ENCODE results near the gene CARHSP1. TPM values are rescaled to one million over a fixed set of nuclear protein-coding genes. Genes with fewer than 3 reads are reported as not detected.

The CARHSP1 gene
- total and polyA plus RNA-seq, 2 donors = 62.1 to 77.9 TPM

- H3K4me3 ChIP-seq (ENCODE audit: low read depth, low read length) = no peak overlapping the region
- H3K36me3 ChIP-seq (ENCODE audit: insufficient read depth) = no peaks in the 10 kb centered on the region
- no peak overlapping the region for H3K27ac ChIP-seq (ENCODE audit: low read depth)
- no peaks in the 10 kb centered on the region for H3K4me1 ChIP-seq (ENCODE audit: insufficient read depth)
- 67% methylated on average over 14 of the region's 14 CpGs for WGBS
- DNase-seq (ENCODE audit: extremely low spot score) = no peak
Observed at GRCh38 chr16:8861563-8862308, 7.1 kb downstream of the CARHSP1 start.

- Histone ChIP-seq H3K36me3 (ENCODE audit: insufficient read depth) (no peaks in the 10 kb centered on the region), H3K4me1 (ENCODE audit: insufficient read depth) (no peaks in the 10 kb centered on the region), H3K4me3 (ENCODE audit: low read depth, low read length) (no peak overlapping the region), H3K27ac (ENCODE audit: low read depth) (no peak overlapping the region)
- DNase-seq (ENCODE audit: extremely low spot score) = no peak
- 64% methylated on average over 25 of the region's 25 CpGs for WGBS
Observed at GRCh38 chr16:8859913-8860881, 8.6 kb downstream of the CARHSP1 start.

DNA sequence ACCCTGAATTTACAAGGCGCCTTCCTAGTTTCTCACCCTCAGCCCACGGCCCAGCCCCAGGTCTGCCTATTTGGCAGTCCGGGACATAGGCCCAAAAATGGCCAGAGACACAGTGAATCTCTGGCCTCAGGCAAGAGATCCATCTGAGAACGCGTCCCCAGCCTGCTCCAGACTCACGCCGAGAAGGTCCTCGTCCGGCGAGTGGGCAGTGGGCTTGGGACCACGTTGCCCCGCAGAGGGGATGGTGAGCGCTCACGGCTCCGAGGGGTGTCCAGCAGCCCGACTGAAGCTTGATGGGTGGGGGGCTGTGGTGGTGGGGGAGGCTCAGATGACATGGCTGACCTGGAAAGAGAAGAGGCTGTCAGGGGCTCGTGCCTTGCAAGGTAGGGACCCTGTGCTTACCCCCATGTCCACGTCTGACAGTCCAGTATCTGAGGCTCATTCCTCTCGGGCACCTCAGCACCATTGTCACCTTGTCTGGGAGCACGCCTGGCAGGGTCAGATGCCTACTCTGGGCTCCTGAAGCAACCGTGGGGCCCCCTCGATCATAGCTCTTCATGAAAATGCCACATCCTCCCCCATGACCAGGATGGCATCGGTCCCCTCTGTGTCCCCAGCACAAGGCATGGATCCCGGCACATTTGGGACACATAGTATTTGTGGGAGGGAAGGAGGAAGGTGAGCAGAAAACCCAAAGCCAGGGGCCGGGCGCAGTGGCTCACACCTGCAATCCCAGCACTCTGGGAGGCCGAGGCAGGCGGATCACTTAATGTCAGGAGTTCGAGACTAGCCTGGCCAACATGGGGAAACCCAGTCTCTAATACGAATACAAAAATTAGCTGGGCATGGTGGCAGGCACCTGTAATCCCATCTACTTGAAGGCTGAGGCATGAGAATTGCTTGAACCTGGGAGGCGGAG is 9.6 kb downstream of the CARHSP1 start:
- 91% methylated on average over 31 of the region's 31 CpGs for WGBS
- H3K4me1 ChIP-seq (ENCODE audit: insufficient read depth) = no peaks in the 10 kb centered on the region
- peaks cover 2% of the 10 kb centered on the region for H3K36me3 ChIP-seq (ENCODE audit: insufficient read depth)
- H3K27ac ChIP-seq (ENCODE audit: low read depth) = no peak overlapping the region
- no peak overlapping the region for H3K4me3 ChIP-seq (ENCODE audit: low read depth, low read length)
- no peak for DNase-seq (ENCODE audit: extremely low spot score)

DNA sequence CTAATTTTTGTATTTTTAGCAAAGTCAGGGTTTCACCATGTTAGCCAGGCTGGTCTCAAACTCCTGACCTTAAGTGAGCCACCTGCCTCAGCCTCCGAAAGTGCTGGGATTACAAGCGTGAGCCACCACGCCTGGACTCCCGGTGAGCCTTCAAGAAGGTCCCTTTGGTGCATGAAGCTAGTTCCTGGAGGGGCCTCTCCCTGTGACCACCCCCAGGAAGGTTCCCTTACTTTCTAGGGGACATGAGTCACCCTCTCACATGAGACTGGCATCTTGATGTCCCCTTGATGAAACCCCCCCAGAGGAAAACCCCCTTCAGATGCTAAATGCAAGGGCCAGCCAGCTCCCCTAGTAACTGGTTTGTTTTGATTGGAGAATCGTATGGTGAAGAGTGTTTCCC is 12.8 kb downstream of the CARHSP1 start:
- Histone ChIP-seq H3K36me3 (ENCODE audit: insufficient read depth) (peaks cover 2% of the 10 kb centered on the region), H3K4me1 (ENCODE audit: insufficient read depth) (no peaks in the 10 kb centered on the region), H3K27ac (ENCODE audit: low read depth) (no peak overlapping the region), H3K4me3 (ENCODE audit: low read depth, low read length) (no peak overlapping the region)
- no peak for DNase-seq (ENCODE audit: extremely low spot score)
- 55% methylated on average over 5 of the region's 5 CpGs for WGBS

GRCh38 chr16:8855051-8855786 is 13.6 kb downstream of the CARHSP1 start:
- DNase-seq (ENCODE audit: extremely low spot score) = no peak
- WGBS = 91% methylated on average over 11 of the region's 11 CpGs
- Histone ChIP-seq H3K36me3 (ENCODE audit: insufficient read depth) (peaks cover 2% of the 10 kb centered on the region), H3K4me3 (ENCODE audit: low read depth, low read length) (no peak overlapping the region), H3K4me1 (ENCODE audit: insufficient read depth) (no peaks in the 10 kb centered on the region), H3K27ac (ENCODE audit: low read depth) (no peak overlapping the region)

- Histone ChIP-seq H3K27ac (ENCODE audit: low read depth) (no peak overlapping the region), H3K4me1 (ENCODE audit: insufficient read depth) (no peaks in the 10 kb centered on the region), H3K4me3 (ENCODE audit: low read depth, low read length) (no peak overlapping the region), H3K36me3 (ENCODE audit: insufficient read depth) (peaks cover 2% of the 10 kb centered on the region)
- WGBS = 90% methylated on average over 9 of the region's 9 CpGs
- no peak for DNase-seq (ENCODE audit: extremely low spot score)
Observed at GRCh38 chr16:8854298-8854948, 14.4 kb downstream of the CARHSP1 start.

- no peak overlapping the region for H3K4me3 ChIP-seq (ENCODE audit: low read depth, low read length)
- WGBS = 90% methylated on average over 7 of the region's 7 CpGs
- no peak overlapping the region for H3K27ac ChIP-seq (ENCODE audit: low read depth)
- no peaks in the 10 kb centered on the region for H3K4me1 ChIP-seq (ENCODE audit: insufficient read depth)
- H3K36me3 ChIP-seq (ENCODE audit: insufficient read depth) = peaks cover 2% of the 10 kb centered on the region
- DNase-seq (ENCODE audit: extremely low spot score) = no peak
Observed at GRCh38 chr16:8853611-8854010, 15.2 kb downstream of the CARHSP1 start.

DNA sequence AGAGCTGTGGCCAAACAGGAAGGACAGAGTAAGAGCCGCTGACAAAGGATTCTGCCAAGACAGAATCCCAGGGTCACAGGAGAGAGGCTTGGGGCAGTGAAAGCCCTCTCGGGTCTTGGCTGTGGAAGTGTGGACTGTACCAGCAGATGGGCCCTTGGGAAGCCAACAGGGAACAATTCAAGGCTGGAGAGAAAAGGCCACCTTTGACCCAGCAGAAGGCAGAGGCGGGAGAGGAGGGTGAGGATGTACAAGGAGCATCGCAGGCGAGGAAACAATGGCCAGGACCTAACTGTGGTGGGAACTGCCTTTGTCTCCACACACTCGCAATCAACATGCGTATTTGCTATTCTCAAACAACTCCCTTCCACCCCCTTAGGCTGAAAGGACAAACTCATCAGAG is 15.7 kb downstream of the CARHSP1 start:
- no peak for DNase-seq (ENCODE audit: extremely low spot score)
- no peaks in the 10 kb centered on the region for H3K4me1 ChIP-seq (ENCODE audit: insufficient read depth)
- H3K36me3 ChIP-seq (ENCODE audit: insufficient read depth) = peaks cover 4% of the 10 kb centered on the region
- WGBS = 85% methylated on average over 7 of the region's 7 CpGs
- H3K27ac ChIP-seq (ENCODE audit: low read depth) = no peak overlapping the region
- H3K4me3 ChIP-seq (ENCODE audit: low read depth, low read length) = no peak overlapping the region

- WGBS = 66% methylated on average over 8 of the region's 8 CpGs
Observed at GRCh38 chr16:8852534-8852933, 16.3 kb downstream of the CARHSP1 start.

GRCh38 chr16:8851761-8852403 is 16.9 kb downstream of the CARHSP1 start:
- Histone ChIP-seq H3K4me1 (ENCODE audit: insufficient read depth) (no peaks in the 10 kb centered on the region), H3K27ac (ENCODE audit: low read depth) (no peak overlapping the region), H3K4me3 (ENCODE audit: low read depth, low read length) (no peak overlapping the region), H3K36me3 (ENCODE audit: insufficient read depth) (peaks cover 4% of the 10 kb centered on the region)
- WGBS = 87% methylated on average over 8 of the region's 8 CpGs
- no peak for DNase-seq (ENCODE audit: extremely low spot score)

More at GRCh38 chr16:8852534-8852933, 16.3 kb downstream of the CARHSP1 start:
- no peak for DNase-seq (ENCODE audit: extremely low spot score)
- no peak overlapping the region for H3K27ac ChIP-seq (ENCODE audit: low read depth)
- no peak overlapping the region for H3K4me3 ChIP-seq (ENCODE audit: low read depth, low read length)
- H3K36me3 ChIP-seq (ENCODE audit: insufficient read depth) = peaks cover 4% of the 10 kb centered on the region
- H3K4me1 ChIP-seq (ENCODE audit: insufficient read depth) = no peaks in the 10 kb centered on the region

DNA sequence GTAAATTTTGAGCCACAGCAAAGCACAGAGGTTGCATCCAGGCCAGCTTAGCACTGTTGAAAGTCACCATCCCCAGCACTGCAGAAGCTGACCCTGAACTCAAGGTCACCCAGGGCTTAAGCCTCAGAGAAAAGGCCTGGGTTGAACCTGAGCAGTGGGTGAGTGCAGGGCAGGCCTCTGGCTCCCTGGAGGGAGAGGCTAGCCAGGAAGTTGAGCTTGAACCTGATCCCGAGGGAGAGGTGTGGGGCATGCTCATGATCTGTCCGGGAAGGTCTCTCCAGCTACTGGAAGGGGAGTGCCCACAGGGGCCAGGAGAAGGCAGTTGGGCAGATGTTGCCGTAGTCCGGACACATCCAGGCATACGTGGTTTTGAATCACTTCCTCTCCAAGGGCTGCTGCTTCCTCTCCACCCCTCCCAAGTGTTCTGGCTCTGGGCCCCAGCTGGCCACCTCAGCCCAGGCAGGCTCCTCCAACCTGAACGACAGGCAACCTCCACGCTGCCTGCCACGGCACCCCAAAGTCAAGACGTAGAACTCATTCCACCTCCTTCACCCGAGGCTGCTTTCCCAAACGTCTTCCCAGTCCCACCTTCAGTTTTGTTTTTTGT is 18.4 kb downstream of the CARHSP1 start:
- no peak overlapping the region for H3K4me3 ChIP-seq (ENCODE audit: low read depth, low read length)
- peaks cover 4% of the 10 kb centered on the region for H3K36me3 ChIP-seq (ENCODE audit: insufficient read depth)
- H3K27ac ChIP-seq (ENCODE audit: low read depth) = no peak overlapping the region
- no peak for DNase-seq (ENCODE audit: extremely low spot score)
- WGBS = 47% methylated on average over 11 of the region's 11 CpGs
- no peaks in the 10 kb centered on the region for H3K4me1 ChIP-seq (ENCODE audit: insufficient read depth)

All from urinary bladder (tissue), 4 donors.